H1 (cell line): ENCODE results near the gene ALG14. TPM values are rescaled to one million over a fixed set of nuclear protein-coding genes. Genes with fewer than 3 reads are reported as not detected.

Experiments used
- CTCF ChIA-PET: fragments of 300-600 bp; sonication (Branson Sonifier 250); formaldehyde crosslinking; loops from one replicate; lab custom pipeline; 2021; ENCODE audit not compliant: partially characterized antibody; lab: Charles Lee
- POLR2A ChIA-PET: fragments of 300-600 bp; sonication (Branson Sonifier 250); formaldehyde crosslinking; loops from one replicate; lab custom pipeline; 2021; ENCODE audit warnings: inconsistent platforms; ENCODE audit not compliant: partially characterized antibody; lab: Charles Lee
- DNase-seq, 2 experiments: peaks; one replicate each; pipeline versions ENCODE4 v3.0.0 to v3.0.0-alpha.2; 2010 to 2022; ENCODE audit warnings: low spot score in 2 of 2, low read depth in 1 of 2, mixed read lengths in 1 of 2
- FAIRE-seq: peaks from 2 replicates; lab custom pipeline; 2011; peaks lifted over from hg19 to GRCh38; lab: Jason Lieb, UNC
- H2AFZ ChIP-seq: 2 replicates; pipeline ENCODE4 v1.8.1; 2012; ENCODE audit warnings: low read length, inconsistent platforms
- H2AK5ac ChIP-seq: 2 replicates; pipeline ENCODE4 v1.6.1; 2013; ENCODE audit warnings: low read depth, low read length
- H2BK120ac ChIP-seq: replicated peaks from 2 replicates; pipeline ENCODE3; 2013; ENCODE audit warnings: low read depth, low read length, inconsistent platforms
- H2BK12ac ChIP-seq: 2 replicates; pipeline ENCODE4 v1.6.1; 2013; ENCODE audit warnings: low read depth, low read length
- H2BK15ac ChIP-seq: 2 replicates; pipeline ENCODE4 v1.6.1; 2013; ENCODE audit warnings: low read length
- H2BK20ac ChIP-seq: 2 replicates; pipeline ENCODE4 v1.6.1; 2013; ENCODE audit warnings: low read length
- H2BK5ac ChIP-seq: 2 replicates; pipeline ENCODE4 v1.6.1; 2013; ENCODE audit warnings: low read depth, low read length
- H3K14ac ChIP-seq: 2 replicates; pipeline ENCODE4 v1.6.1; 2013; ENCODE audit warnings: inconsistent platforms; ENCODE audit not compliant: insufficient read length
- H3K18ac ChIP-seq: 2 replicates; pipeline ENCODE4 v1.6.1; 2013; ENCODE audit warnings: low read length; ENCODE audit errors: extremely low read depth
- H3K23ac ChIP-seq: 2 replicates; pipeline ENCODE4 v1.6.1; 2013; ENCODE audit warnings: inconsistent platforms; ENCODE audit not compliant: insufficient read length
- H3K23me2 ChIP-seq: 2 replicates; pipeline ENCODE4 v1.6.1; 2013; ENCODE audit warnings: low read depth, low read length
- H3K27ac ChIP-seq: 2 replicates; pipeline ENCODE4 v1.6.1; 2011; ENCODE audit warnings: low read depth, low read length, inconsistent platforms
- H3K27me3 ChIP-seq, 4 experiments: replicated peaks in 1 of 4; 1 replicate in 1 of 4; 2 replicates in 3 of 4; pipeline versions ENCODE4 v1.6.1 to v1.8.1; 2011 to 2013; ENCODE audit warnings: low read length in 3 of 4, mild to moderate bottlenecking in 3 of 4, inconsistent platforms in 2 of 4, mixed read lengths in 2 of 4, moderate library complexity in 1 of 4; ENCODE audit not compliant: control insufficient read depth in 3 of 4, insufficient read depth in 3 of 4; ENCODE audit errors: extremely low read depth in 1 of 4
- H3K36me3 ChIP-seq, 4 experiments: 2 replicates each; pipeline versions ENCODE4 v1.6.1 to v1.8.1; 2011 to 2013; ENCODE audit warnings: mild to moderate bottlenecking in 4 of 4, low read length in 3 of 4, moderate library complexity in 2 of 4, control low read depth in 1 of 4, inconsistent platforms in 1 of 4; ENCODE audit not compliant: insufficient read depth in 4 of 4, control insufficient read depth in 2 of 4
- H3K4ac ChIP-seq: replicated peaks from 2 replicates; pipeline ENCODE3; 2013; ENCODE audit warnings: low read length, low read depth, mixed read lengths, inconsistent platforms; ENCODE audit not compliant: insufficient read length
- H3K4me1 ChIP-seq, 4 experiments: replicated peaks in 1 of 4; 1 replicate in 1 of 4; 2 replicates in 3 of 4; pipeline versions ENCODE4 v1.6.1 to v1.8.1; 2011 to 2013; ENCODE audit warnings: low read length in 3 of 4, inconsistent platforms in 2 of 4, mixed read lengths in 1 of 4; ENCODE audit not compliant: insufficient read depth in 4 of 4, control insufficient read depth in 3 of 4
- H3K4me2 ChIP-seq, 2 experiments: 2 replicates each; pipeline versions ENCODE4 v1.6.1 to v1.8.1; 2011 to 2013; ENCODE audit warnings: low read depth in 2 of 2, low read length in 2 of 2, control low read depth in 1 of 2, inconsistent platforms in 1 of 2, mild to moderate bottlenecking in 1 of 2; ENCODE audit not compliant: insufficient read depth in 1 of 2
- H3K4me3 ChIP-seq, 4 experiments: fragments of 200-600, 300-600 bp in 1 of 4; sonication (generic), shearing (Covaris generic), sonication (Bioruptor Twin) in 1 of 4; 2 replicates each; pipeline versions ENCODE4 v1.5.1 to v1.8.1; 2011 to 2016; ENCODE audit warnings: low read length in 4 of 4, low read depth in 3 of 4, control low read depth in 2 of 4, inconsistent platforms in 2 of 4, mild to moderate bottlenecking in 2 of 4, mixed read lengths in 1 of 4, moderate library complexity in 1 of 4; ENCODE audit not compliant: insufficient read depth in 2 of 4; ENCODE audit errors: extremely low read depth in 1 of 4
- H3K56ac ChIP-seq: replicated peaks from 2 replicates; pipeline ENCODE3; 2013; ENCODE audit warnings: low read depth, mild to moderate bottlenecking, mixed read lengths, low read length, inconsistent platforms; ENCODE audit not compliant: insufficient read length
- H3K79me1 ChIP-seq: 2 replicates; pipeline ENCODE4 v1.6.1; 2013; ENCODE audit warnings: low read depth, low read length, control low read depth
- H3K79me2 ChIP-seq, 2 experiments: 2 replicates each; pipeline versions ENCODE4 v1.6.1 to v1.8.1; 2012 to 2013; ENCODE audit warnings: low read length in 2 of 2, mild to moderate bottlenecking in 2 of 2, inconsistent platforms in 1 of 2; ENCODE audit not compliant: insufficient read depth in 2 of 2, control insufficient read depth in 1 of 2
- H3K9ac ChIP-seq, 4 experiments: replicated peaks in 1 of 4; 1 replicate in 1 of 4; 2 replicates in 3 of 4; pipeline versions ENCODE4 v1.6.1 to v1.8.1; 2011 to 2013; ENCODE audit warnings: low read depth in 3 of 4, low read length in 3 of 4, control low read depth in 2 of 4, mild to moderate bottlenecking in 2 of 4, moderate library complexity in 2 of 4, inconsistent platforms in 1 of 4; ENCODE audit errors: extremely low read depth in 1 of 4
- H3K9me3 ChIP-seq, 2 experiments: 2 replicates each; pipeline versions ENCODE4 v1.6.1 to v1.8.1; 2012 to 2013; ENCODE audit warnings: mild to moderate bottlenecking in 2 of 2, moderate library complexity in 2 of 2, control low read depth in 1 of 2, inconsistent platforms in 1 of 2, low read depth in 1 of 2, low read length in 1 of 2, mixed read lengths in 1 of 2; ENCODE audit not compliant: insufficient read depth in 2 of 2
- H4K20me1 ChIP-seq, 2 experiments: replicated peaks in 1 of 2; 2 replicates each; pipeline versions ENCODE3 to v1.8.1; 2011 to 2013; ENCODE audit warnings: inconsistent platforms in 2 of 2, low read length in 2 of 2, mild to moderate bottlenecking in 1 of 2; ENCODE audit not compliant: insufficient read depth in 2 of 2, control insufficient read depth in 1 of 2
- H4K5ac ChIP-seq: 2 replicates; pipeline ENCODE4 v1.6.1; 2013; ENCODE audit warnings: low read length, low read depth, mixed read lengths, inconsistent platforms; ENCODE audit not compliant: insufficient read length
- H4K8ac ChIP-seq: 2 replicates; pipeline ENCODE4 v1.8.0; 2013; ENCODE audit warnings: mild to moderate bottlenecking, moderate library complexity, low read length, inconsistent platforms; ENCODE audit not compliant: insufficient read depth; ENCODE audit errors: extremely low read depth
- H4K91ac ChIP-seq: replicated peaks from 2 replicates; pipeline ENCODE3; 2013; ENCODE audit warnings: low read length, mixed read lengths, inconsistent platforms; ENCODE audit not compliant: insufficient read length
- BCL11A ChIP-seq, 2 experiments: IDR thresholded peaks; one replicate each; pipeline ENCODE4 v1.6.1; 2011; ENCODE audit warnings: low read depth in 2 of 2, low read length in 2 of 2, mild to moderate bottlenecking in 2 of 2
- CHD2 ChIP-seq: IDR thresholded peaks from 2 replicates; pipeline ENCODE4 v1.6.1; 2012; ENCODE audit warnings: low read length, improper control_type of control experiment
- KDM5A ChIP-seq: fragments of 200-600 bp; IDR thresholded peaks from 2 replicates; pipeline ENCODE4 v1.7.1; 2012; ENCODE audit warnings: mild to moderate bottlenecking, low read length, inconsistent platforms, mixed read lengths
- POU5F1 ChIP-seq: IDR thresholded peaks from 2 replicates; pipeline ENCODE4 v1.6.1; 2011; ENCODE audit warnings: low read depth, mild to moderate bottlenecking, low read length, moderate library complexity
- SIRT6 ChIP-seq: IDR thresholded peaks from one replicate; pipeline ENCODE4 v1.7.1; 2012; ENCODE audit warnings: low read length, inconsistent platforms
- SP1 ChIP-seq: IDR thresholded peaks from 2 replicates; pipeline ENCODE4 v1.6.1; 2011; ENCODE audit warnings: low read depth, low read length
- TCF12 ChIP-seq: IDR thresholded peaks from 2 replicates; pipeline ENCODE4 v1.6.1; 2011; ENCODE audit warnings: low read depth, mild to moderate bottlenecking, low read length
- WGBS, 2 experiments: shearing (Covaris generic) in 1 of 2; methylation state at CpG; one replicate each; pipeline versions ENCODE4 v1.1.6 to v1.1.7; 2013 to 2015; ENCODE audit warnings: low lambda C conversion rate in 2 of 2, mixed read lengths in 2 of 2, inconsistent platforms in 1 of 2, low coverage in 1 of 2, missing lambda C conversion rate in 1 of 2; ENCODE audit not compliant: insufficient replicate concordance in 2 of 2, insufficient coverage in 1 of 2, insufficient read length in 1 of 2; ENCODE audit errors: extremely low coverage in 1 of 2, missing lambda C conversion rate in 1 of 2; 5-methylcytosine and 5-hydroxymethylcytosine counted together
- polyA plus RNA-seq, 7 experiments: library from polyadenylated mRNA; depleted of rRNA in 3 of 7; stranded (reverse) in 5 of 7; unstranded in 2 of 7; fragments of >200 nt in 5 of 7; fragments of 200-250 nt in 2 of 7; gene quantifications; 1 replicate in 5 of 7; 2 replicates in 1 of 7; 4 replicates in 1 of 7; pipeline versions ENCODE4 v1.2.1 to v1.2.3, GENCODE V29; 2011 to 2013; ENCODE audit warnings: missing spikeins in 2 of 7, mixed read lengths in 2 of 7
- total RNA-seq: library from RNA; stranded (reverse); fragmentation: NEBNext Ultra II Directional; extraction: Animal tissue kit (Norgen Biotek cat#: 25700); gene quantifications from 2 replicates; pipeline ENCODE4 v1.2.1, GENCODE V29; 2021
- TF ChIP-seq, protein P1 (sequence below): IDR thresholded peaks from 2 replicates; pipeline ENCODE4 v1.6.1; 2012; ENCODE audit warnings: low read length, inconsistent platforms
- TF ChIP-seq, protein P2 (sequence below), 3 experiments: IDR thresholded peaks; 1 replicate in 2 of 3; 2 replicates in 1 of 3; pipeline versions ENCODE4 v1.5.1 to v1.6.1; 2011; ENCODE audit warnings: low read length in 3 of 3, mild to moderate bottlenecking in 3 of 3, inconsistent platforms in 2 of 3, low read depth in 1 of 3, moderate library complexity in 1 of 3; ENCODE audit not compliant: insufficient read depth in 1 of 3; ENCODE audit errors: control extremely low read depth in 1 of 3

Gene ALG14
- total and polyA plus RNA-seq, 2 of the 8 experiments (the other 6 are each of a cell fraction or from before 2014, with no cell fraction given) = 0.95 to 1.3 TPM

DNA sequence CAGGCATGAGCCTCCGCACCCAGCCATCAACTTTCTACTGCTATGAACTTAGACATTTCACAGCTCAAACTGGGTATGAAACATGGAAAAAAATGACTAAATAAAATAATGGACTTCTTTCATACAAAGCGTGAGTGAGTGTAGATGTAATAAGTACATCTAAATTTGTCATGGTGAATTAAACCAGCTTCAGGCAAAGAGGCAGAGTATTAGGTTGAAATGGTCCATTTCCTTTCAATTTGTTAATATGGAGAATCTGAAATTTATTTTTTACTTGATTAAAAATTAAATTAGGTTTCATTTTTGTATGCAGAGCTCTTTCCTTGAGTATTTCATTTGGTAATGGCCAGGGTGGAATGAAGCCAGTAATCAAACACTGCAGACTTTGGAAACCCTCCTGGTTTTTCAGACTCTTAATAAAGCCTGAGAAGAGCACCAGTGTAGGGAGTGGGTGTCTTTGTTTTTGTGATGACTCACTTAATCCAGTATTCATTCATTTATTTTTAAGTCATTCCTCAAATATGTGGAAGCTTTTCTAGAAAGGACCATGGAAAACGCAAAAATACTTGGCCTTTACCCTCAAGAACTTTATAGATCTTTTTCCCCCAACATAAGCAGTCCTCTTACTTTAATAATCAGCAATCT lies 49.2 kb downstream of the ALG14 start:
- Histone ChIP-seq H3K56ac (no peak overlapping the region), H4K8ac (no peak overlapping the region), H3K4ac (no peak overlapping the region), H3K4me1 (peaks cover 0 to 3% (median 1%) of the 10 kb centered on the region in 4 experiments; a peak in 1 of 7 replicates), H4K91ac (no peak overlapping the region), H3K9ac (no peak overlapping the region), H3K9me3 (no peaks in the 10 kb centered on the region), H3K27ac (no peak overlapping the region), H3K23ac (no peak overlapping the region), H2BK120ac (no peak overlapping the region), H2AK5ac (no peak overlapping the region), H2BK5ac (no peak overlapping the region), H3K4me2 (no peak overlapping the region), H3K4me3 (no peak overlapping the region), H4K5ac (no peak overlapping the region), H3K27me3 (no peaks in the 10 kb centered on the region), H3K79me1 (no peaks in the 10 kb centered on the region), H3K18ac (no peak overlapping the region), H3K36me3 (no peaks in the 10 kb centered on the region), H2BK12ac (no peak overlapping the region), H2AFZ (no peak overlapping the region), H4K20me1 (no peaks in the 10 kb centered on the region), H2BK20ac (no peak overlapping the region), H3K23me2 (no peaks in the 10 kb centered on the region), H3K14ac (no peak overlapping the region), H2BK15ac (no peak overlapping the region), H3K79me2 (no peaks in the 10 kb centered on the region)
- whole genome bisulfite sequencing, 2 experiments = 92% methylated on average over 3 of the region's 3 CpGs; no CpG with 5 or more reads in 1 of the 2 experiments
- DNase-seq (no peak), FAIRE-seq (no peak)
- ChIA-PET CTCF (interaction anchor here (1.0 to 2.5 kb wide), 6 partner anchors 10 to 169 kb away, joined by 3 to 11 read pairs (median 4); no protein-coding TSS in a partner anchor), POLR2A (no interaction called here)
- TF ChIP-seq BCL11A (IDR thresholded peaks at IDR 0.05; ENCODE audit: low read depth in 2 of 2, low read length in 2 of 2) (no peak), KDM5A (no peak), POU5F1 (no peak), TCF12 (no peak), SP1 (no peak), CHD2 (no peak), SIRT6 (no peak)
- TF ChIP-seq, protein P1, sequence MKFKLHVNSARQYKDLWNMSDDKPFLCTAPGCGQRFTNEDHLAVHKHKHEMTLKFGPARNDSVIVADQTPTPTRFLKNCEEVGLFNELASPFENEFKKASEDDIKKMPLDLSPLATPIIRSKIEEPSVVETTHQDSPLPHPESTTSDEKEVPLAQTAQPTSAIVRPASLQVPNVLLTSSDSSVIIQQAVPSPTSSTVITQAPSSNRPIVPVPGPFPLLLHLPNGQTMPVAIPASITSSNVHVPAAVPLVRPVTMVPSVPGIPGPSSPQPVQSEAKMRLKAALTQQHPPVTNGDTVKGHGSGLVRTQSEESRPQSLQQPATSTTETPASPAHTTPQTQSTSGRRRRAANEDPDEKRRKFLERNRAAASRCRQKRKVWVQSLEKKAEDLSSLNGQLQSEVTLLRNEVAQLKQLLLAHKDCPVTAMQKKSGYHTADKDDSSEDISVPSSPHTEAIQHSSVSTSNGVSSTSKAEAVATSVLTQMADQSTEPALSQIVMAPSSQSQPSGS = no peak
- TF ChIP-seq, protein P2, sequence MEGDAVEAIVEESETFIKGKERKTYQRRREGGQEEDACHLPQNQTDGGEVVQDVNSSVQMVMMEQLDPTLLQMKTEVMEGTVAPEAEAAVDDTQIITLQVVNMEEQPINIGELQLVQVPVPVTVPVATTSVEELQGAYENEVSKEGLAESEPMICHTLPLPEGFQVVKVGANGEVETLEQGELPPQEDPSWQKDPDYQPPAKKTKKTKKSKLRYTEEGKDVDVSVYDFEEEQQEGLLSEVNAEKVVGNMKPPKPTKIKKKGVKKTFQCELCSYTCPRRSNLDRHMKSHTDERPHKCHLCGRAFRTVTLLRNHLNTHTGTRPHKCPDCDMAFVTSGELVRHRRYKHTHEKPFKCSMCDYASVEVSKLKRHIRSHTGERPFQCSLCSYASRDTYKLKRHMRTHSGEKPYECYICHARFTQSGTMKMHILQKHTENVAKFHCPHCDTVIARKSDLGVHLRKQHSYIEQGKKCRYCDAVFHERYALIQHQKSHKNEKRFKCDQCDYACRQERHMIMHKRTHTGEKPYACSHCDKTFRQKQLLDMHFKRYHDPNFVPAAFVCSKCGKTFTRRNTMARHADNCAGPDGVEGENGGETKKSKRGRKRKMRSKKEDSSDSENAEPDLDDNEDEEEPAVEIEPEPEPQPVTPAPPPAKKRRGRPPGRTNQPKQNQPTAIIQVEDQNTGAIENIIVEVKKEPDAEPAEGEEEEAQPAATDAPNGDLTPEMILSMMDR (IDR thresholded peaks at IDR 0.05; ENCODE audit: control extremely low read depth in 1 of 3, insufficient read depth in 1 of 3, low read depth in 1 of 3, low read length in 3 of 3) = no peak
